Measurements from ENCODE around the gene TRIM28. TPM values are rescaled to one million over a fixed set of nuclear protein-coding genes. Genes with fewer than 3 reads are reported as not detected.
A peak's percentile ranks its signal among the peaks of the same experiment; 100 is the strongest.
"Not testable (repeated sequence)": the region's sequence is repeated elsewhere in the genome, so short reads cannot be mapped to it uniquely, and the experiment has no call there.

Gene TRIM28
- total RNA-seq, 1 experiment from 2014 or later: 418 TPM

DNA sequence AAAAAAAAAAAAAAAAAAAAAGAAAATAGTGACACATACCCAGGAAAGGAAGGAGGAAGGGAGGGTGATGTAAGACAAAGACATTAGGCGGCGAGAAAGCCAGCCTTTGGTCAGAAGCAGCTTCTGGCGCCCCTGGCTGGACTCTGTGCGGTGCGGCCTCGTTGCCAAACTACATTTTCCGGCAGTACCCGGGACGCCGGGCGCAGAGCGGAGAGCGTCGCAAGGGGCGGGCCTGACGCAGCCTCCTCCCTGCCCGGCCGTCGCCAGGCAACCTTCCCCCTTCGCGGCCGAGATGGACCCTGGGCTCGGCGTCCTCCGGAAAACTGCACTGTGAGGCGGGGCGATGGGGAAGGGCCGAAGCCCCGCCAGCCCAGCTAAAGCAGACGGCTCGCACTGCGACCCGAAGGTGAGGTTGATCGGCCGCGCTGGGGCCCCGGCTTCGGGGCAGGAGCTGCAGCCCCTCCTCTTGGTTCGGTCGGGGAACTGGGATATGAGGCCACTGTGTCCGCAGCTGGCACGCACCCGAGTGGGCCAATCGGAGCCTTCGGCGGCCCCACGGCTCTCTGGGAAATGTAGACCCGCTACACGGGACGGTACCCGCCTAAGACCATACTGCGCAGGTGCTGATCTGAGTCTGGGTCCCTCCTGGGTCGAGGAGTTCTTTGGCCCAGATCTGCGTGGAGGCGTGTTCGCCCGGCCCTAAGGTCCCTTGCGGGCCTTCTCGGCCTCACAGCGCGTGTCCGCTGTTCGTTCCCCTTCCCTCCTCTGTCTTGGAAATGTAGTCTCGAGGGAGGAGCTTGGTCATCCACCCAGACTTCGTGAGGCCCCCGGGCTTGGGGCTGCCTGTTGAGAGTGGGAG is 31.5 kb downstream of the TRIM28 start:
- peak; percentile 91 for DNase-seq (ENCODE audit: low read depth)

DNA sequence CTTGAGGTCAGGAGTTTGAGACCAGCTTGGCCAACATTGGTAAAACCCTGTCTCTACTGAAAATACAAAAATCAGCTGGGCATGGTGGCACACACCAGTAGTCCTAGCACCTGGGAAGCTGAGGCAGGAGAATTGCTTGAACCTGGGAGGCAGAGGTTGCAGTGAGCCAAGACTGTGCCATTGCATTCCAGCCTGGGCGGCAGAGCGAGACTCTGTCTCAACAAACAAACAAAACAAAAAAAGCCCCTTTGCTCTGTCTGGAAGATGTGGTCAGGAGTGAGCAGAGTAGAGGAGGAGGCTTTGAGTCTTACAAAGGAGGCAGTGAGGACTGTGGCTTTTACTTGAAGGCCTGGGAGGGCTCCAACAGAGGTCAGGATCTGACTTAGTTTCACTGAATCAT is 33.7 kb downstream of the TRIM28 start:
- DNase-seq (ENCODE audit: low read depth): not testable (repeated sequence)

DNA sequence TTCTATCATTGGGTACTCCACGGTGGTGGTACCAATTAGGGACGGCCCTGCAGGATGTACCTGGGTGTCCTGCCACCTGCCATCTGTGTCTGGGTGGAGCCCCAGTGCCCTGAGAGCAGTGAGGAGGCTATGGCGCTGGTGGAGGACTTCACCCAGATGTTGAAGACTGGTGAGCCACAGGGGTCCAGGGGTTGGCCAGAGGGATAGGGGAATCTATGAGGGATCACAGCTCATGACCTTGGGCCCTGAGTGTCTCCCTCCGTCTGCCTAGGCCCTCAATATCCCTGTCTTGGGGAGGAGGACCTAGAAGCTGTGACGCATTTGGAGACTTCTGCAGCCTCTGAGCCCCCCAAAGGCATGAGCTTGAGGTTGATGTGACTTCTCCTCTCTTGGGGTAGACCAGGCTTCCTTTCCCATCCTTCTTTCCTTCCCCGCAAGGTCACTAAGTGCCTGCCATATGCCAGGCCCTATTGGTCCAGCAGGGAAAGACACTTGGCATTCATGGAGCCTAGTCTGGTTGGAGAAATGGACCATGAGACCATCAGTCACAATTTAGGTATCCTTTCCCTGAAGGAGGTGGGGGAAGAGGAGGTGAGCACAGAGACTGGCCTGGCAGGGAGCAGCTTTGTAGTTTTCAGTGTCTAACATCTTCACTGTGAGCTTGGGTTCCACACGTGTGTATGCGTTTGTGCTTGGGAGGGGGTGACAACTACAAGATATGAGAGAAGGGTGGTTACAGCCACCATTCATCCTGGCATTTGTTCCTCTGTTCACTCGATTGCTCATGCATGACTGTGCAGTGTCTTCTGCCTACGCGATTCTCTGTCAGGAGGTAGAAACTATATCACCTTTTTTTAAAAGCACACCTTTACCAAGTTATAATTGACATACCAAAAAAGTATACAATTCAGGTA is 34.4 kb downstream of the TRIM28 start:
- no peak for DNase-seq (ENCODE audit: low read depth)

DNA sequence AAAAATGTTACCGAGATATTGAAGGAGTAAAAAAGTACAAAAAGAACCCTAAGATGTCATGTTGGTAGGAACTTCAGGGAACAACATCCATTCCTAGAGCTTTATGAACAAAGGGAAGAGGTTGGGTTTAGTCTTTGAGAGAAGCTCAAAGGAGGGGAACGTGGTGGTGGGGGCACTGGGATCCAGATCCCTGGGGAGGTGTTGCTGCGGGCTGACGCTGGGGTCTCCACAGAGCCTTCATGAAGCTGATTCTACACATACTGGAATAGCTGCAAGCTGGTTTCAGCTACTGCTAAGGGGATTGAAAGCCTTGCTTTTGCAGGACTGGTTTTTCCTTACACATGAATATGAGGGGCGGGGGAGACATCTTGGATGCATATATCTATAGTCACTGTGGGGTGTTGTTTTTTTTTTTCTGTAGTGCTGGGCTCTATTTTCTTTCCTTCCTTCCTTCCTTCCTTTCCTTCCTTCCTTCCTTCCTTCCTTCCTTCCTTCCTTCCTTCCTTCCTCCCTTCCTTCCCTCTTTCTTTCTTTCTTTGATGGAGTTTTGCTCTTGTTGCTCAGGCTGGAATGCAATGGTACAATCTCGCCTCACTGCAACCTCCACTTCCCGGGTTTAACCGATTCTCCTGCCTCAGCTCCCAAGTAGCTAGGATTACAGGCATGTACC is 35.7 kb downstream of the TRIM28 start:
- DNase-seq (ENCODE audit: low read depth): no peak

DNA sequence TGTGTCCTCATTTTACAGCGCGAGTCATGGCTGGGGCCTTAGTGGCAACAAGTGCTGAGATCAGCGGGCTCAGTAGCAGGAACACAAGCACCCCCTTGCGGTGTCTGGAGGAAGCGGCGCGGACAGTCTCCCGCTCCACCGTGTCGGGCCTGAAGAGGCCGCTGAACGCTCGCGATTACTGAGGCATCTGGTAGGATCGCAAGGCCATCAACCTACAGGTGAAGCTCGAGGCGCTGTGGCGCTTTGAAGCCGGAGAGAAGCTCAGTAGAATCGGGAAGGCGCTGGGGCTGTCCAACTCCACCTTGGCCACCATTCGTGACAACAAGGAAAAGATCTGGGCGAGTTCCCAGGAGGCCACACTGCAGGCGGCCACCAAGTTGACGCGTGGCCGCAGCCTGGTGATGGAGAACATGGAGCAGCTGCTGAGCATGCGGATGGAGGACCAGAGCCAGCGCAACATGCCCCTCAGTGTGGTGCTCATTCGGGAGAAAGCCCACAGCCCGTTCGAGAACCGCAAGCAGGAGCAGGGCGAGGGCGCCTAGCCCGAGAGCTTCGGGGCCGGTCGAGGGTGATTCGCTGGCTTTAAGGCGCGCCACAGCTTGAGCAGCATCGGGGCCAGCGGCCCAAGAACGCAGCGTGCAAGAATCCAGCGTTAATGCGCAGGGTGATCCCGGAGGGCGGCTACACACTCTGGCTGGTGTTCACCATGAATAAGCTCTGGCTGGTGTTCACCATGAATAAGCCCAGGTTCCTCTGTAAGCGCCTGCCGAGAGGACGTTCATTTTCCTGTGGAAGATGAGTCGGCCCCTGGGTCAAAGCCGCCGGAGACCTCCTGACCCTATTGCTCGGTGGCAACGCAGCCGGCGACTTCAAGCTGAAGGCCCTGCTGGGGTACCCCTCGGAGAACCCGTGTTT is 37.6 kb downstream of the TRIM28 start:
- peak; percentile 89 for DNase-seq (ENCODE audit: low read depth)

DNA sequence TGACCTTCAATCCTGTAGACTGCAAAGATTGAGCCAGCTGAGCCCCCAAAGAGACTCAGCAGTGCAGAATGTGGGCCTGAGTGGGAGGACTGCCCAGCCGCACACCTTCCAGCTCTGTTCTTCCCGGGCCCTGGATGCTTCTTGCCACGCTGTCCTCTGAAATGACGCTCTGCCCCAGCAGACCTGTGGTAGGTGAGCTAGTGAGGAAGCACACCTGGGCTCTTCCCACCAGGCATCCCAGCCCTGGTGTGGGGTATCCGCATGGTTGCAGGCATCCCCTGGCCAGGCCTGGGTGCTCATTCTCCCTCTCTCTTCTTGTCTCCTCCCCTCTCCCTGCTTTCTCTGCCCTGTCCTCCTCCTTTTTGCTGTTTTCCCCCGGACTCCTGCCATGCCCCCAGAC is 39.1 kb downstream of the TRIM28 start:
- no peak for DNase-seq (ENCODE audit: low read depth)

DNA sequence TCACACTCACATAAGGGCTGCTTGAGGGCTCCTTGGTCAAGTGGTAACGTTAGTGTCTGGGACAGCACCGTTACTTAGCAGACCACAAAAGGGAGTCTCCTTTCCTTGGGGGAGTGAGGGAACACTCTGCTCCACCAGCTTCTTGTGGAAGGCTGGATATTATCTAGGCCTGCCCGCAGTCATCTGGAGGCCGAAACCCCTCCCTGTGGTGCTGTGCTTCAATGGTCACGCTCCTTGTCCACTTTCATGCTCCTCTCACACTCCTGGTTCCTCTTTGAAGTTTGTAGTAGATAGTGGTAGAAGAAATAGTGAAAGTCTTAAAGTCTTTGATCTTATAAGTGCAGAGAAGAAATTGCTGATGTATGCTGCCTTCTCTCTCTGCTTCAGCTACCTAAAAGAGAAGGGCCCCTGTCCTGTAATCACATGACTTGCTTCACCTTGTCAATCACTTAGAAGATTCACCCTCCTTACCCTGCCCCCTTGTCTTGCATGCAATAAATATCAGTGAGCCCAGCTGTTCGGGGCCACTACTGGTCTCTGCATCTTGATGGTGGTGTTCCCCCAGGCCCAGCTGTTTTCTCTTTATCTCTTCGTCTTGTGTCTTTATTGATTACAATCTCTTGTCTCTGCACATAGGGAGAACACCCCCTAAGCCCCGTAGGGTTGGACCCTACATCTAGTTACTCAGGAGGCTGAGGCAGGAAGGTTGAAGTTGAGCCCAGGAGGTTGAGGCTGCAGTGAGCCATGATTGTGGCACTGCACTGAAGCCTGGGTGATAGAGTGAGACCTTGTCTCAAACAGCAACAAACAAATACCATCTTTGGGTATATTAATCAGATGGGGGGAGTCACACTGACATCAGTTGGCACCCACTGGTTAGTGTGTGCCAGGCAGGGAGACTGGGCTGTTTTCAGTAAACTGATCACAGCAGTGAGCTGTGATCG is 40.9 kb downstream of the TRIM28 start:
- DNase-seq (ENCODE audit: low read depth): no peak

DNA sequence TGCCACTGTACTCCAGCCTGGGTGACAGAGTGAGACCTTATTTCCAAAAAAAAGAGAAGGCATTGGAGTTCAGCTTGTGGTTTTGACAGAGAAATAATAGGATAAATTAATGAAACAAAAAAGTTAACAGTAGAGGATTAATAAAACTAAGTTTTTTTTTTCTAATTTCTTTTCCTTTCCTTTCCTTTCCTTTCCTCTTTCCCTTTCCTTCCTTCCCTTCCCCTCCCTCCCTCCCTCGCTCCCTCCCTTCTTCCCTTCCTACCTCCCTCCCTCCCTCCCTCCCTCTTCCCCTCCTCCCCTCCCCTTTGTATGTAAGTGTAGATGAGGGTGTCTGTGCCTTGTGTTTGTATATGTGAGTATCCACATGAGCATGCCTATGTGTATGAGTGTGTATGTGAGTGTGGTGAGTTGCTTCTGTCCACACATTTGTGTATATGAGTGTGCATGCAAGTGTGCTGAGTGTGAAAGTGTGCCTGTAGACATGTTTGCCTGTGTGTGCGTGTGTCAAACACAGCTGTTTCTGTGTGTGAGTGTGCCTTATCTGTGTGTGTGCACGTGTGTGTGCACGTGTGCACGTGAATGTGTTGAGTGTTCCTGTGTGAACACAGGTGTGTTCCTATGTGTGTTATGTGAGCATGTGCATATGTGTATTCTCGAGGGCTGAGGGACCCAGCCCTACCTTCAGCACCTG is 41.7 kb downstream of the TRIM28 start:
- no peak for DNase-seq (ENCODE audit: low read depth)

DNA sequence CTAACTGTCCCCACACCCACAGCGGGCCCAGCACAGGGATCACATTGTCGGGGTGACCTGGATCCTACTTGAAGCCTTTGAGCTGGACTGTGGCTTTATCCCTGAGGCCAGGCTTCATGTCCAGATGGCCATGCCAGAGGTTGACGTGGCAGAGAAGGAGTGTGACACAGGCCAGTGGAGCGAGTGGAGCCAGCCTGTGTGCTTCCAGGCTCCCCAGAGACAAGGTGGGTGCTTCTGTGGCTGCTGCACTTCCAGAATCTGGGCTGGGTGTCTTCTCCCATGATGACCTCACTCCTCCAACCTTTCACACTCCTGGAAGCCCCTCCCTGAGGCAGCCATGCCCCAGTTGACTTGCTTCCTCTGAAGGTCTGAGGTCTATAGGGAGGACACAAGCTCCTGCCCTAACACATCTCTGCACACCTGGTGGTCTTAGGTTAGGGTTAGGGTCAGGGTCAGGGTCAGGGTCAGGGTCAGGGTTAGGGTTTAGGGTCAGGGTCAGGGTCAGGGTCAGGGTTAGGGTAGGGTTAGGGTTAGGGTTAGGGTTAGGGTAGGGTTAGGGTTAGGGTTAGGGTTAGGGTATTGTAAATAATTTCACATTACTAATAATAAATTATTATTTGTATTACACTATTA is 42.4 kb downstream of the TRIM28 start:
- no peak for DNase-seq (ENCODE audit: low read depth)

Other genes with a start within 250 kb of the TRIM28 start
- gene ERVK3-1, start 238.7 kb upstream of the TRIM28 start, total RNA-seq (2014; rRNA removed): 52.8 and 59.9 TPM in 2 replicates
- 2.6 and 3.5 TPM in 2 replicates for gene ZSCAN22, start 217.1 kb upstream of the TRIM28 start, total RNA-seq (2014; rRNA removed)
- gene A1BG, start 190.6 kb upstream of the TRIM28 start, total RNA-seq (2014; rRNA removed): 27.7 and 62.6 TPM in 2 replicates
- gene ZNF497, start 181.3 kb upstream of the TRIM28 start, total RNA-seq (2014; rRNA removed): 1.1 TPM in 2 replicates
- 4.6 and 6.0 TPM in 2 replicates for gene ZNF837, start 163.0 kb upstream of the TRIM28 start, total RNA-seq (2014; rRNA removed)
- gene RPS5, start 156.8 kb upstream of the TRIM28 start, total RNA-seq (2014; rRNA removed): 1,719 and 2,296 TPM in 2 replicates
- gene RNF225, start 148.4 kb upstream of the TRIM28 start, total RNA-seq (2014; rRNA removed): 0.29 TPM in 1 of 2 replicates, not detected in the other
- gene ZNF584, start 135.4 kb upstream of the TRIM28 start, total RNA-seq (2014; rRNA removed): 16.5 and 18.8 TPM in 2 replicates
- 5.3 and 5.7 TPM in 2 replicates for gene ZNF132, start 103.9 kb upstream of the TRIM28 start, total RNA-seq (2014; rRNA removed)
- 7.8 and 8.6 TPM in 2 replicates for gene ZNF324B, start 92.4 kb upstream of the TRIM28 start, total RNA-seq (2014; rRNA removed)
- gene ZNF324, start 77.0 kb upstream of the TRIM28 start, total RNA-seq (2014; rRNA removed): 14.9 and 15.5 TPM in 2 replicates
- gene ZNF446, start 67.7 kb upstream of the TRIM28 start, total RNA-seq (2014; rRNA removed): 17.1 and 19.6 TPM in 2 replicates
- gene SLC27A5, start 32.1 kb upstream of the TRIM28 start, total RNA-seq (2014; rRNA removed): 2.7 and 9.9 TPM in 2 replicates
- gene ZBTB45, start 24.3 kb upstream of the TRIM28 start, total RNA-seq (2014; rRNA removed): 9.2 and 10.1 TPM in 2 replicates
- 84.8 and 125 TPM in 2 replicates for gene CHMP2A, start 11.0 kb downstream of the TRIM28 start, total RNA-seq (2014; rRNA removed)
- 66.9 and 73.9 TPM in 2 replicates for gene UBE2M, start 14.5 kb downstream of the TRIM28 start, total RNA-seq (2014; rRNA removed)
- 13.1 and 16.5 TPM in 2 replicates for gene MZF1, start 29.3 kb downstream of the TRIM28 start, total RNA-seq (2014; rRNA removed)